Mesodermal cell (in vitro differentiated cells): ENCODE results near the gene P2RY8.
"Not testable (repeated sequence)": the region's sequence is repeated elsewhere in the genome, so short reads cannot be mapped to it uniquely, and the experiment has no call there.

Experiments used
- H3K27ac ChIP-seq: 2 replicates; pipeline ENCODE4 v1.7.0; 2013; ENCODE audit warnings: mild to moderate bottlenecking, low read depth, low read length, moderate library complexity; ENCODE audit not compliant: severe bottlenecking
- H3K36me3 ChIP-seq: 2 replicates; pipeline ENCODE4 v1.7.1; 2013; ENCODE audit warnings: mild to moderate bottlenecking, low read length, moderate library complexity; ENCODE audit not compliant: control insufficient read depth, insufficient read depth
- H3K4me1 ChIP-seq: one replicate; pipeline ENCODE4 v1.7.1; 2013; ENCODE audit warnings: mild to moderate bottlenecking, low read length; ENCODE audit not compliant: insufficient read depth, control insufficient read depth, poor library complexity, severe bottlenecking
- H3K4me3 ChIP-seq: 2 replicates; pipeline ENCODE4 v1.7.0; 2013; ENCODE audit warnings: low read length, control low read depth, mild to moderate bottlenecking; ENCODE audit not compliant: insufficient read depth, poor library complexity, severe bottlenecking; ENCODE audit errors: extremely low read depth
- H3K9me3 ChIP-seq: 2 replicates; pipeline ENCODE4 v1.7.1; 2013; ENCODE audit warnings: mild to moderate bottlenecking, low read length, moderate library complexity; ENCODE audit not compliant: control insufficient read depth
- WGBS, 2 experiments: methylation state at CpG; one replicate each; pipeline ENCODE4 v1.1.5; 2013; ENCODE audit warnings: missing lambda C conversion rate in 2 of 2; ENCODE audit not compliant: insufficient coverage in 2 of 2; 5-methylcytosine and 5-hydroxymethylcytosine counted together

The P2RY8 gene

GRCh38 chrX:1528186-1528883 lies 8.7 kb downstream of the P2RY8 start:
- H3K4me1 ChIP-seq = no peaks in the 10 kb centered on the region
- H3K36me3 ChIP-seq = no peaks in the 10 kb centered on the region
- 53 to 70% methylated on average over 4 to 7 of the region's 9 CpGs for WGBS, 2 experiments
- H3K27ac ChIP-seq = no peak overlapping the region
- H3K9me3 ChIP-seq = peaks cover 7% of the 10 kb centered on the region
- no peak overlapping the region for H3K4me3 ChIP-seq

GRCh38 chrX:1527457-1527856 lies 9.5 kb downstream of the P2RY8 start:
- H3K36me3 ChIP-seq = no peaks in the 10 kb centered on the region
- no peak overlapping the region for H3K4me3 ChIP-seq
- peaks cover 7% of the 10 kb centered on the region for H3K9me3 ChIP-seq
- no peak overlapping the region for H3K27ac ChIP-seq
- no peaks in the 10 kb centered on the region for H3K4me1 ChIP-seq
- WGBS, 2 experiments = 75% methylated on average over 1 of the region's 1 CpG

GRCh38 chrX:1526565-1526964 lies 10.4 kb downstream of the P2RY8 start:
- Histone ChIP-seq H3K4me1 (no peaks in the 10 kb centered on the region), H3K36me3 (no peaks in the 10 kb centered on the region), H3K27ac (no peak overlapping the region), H3K9me3 (peaks cover 7% of the 10 kb centered on the region), H3K4me3 (no peak overlapping the region)
- WGBS, 2 experiments = 84 to 89% methylated on average over 4 of the region's 4 CpGs

GRCh38 chrX:1525583-1526355 lies 11.2 kb downstream of the P2RY8 start:
- no peak overlapping the region for H3K4me3 ChIP-seq
- no peaks in the 10 kb centered on the region for H3K36me3 ChIP-seq
- no peak overlapping the region for H3K27ac ChIP-seq
- 81 to 83% methylated on average over 6 of the region's 6 CpGs for WGBS, 2 experiments
- H3K9me3 ChIP-seq = peaks cover 7% of the 10 kb centered on the region
- H3K4me1 ChIP-seq = no peaks in the 10 kb centered on the region

GRCh38 chrX:1524874-1525582 lies 12.0 kb downstream of the P2RY8 start:
- Histone ChIP-seq H3K4me1 (no peaks in the 10 kb centered on the region), H3K27ac (no peak overlapping the region), H3K9me3 (peaks cover 15% of the 10 kb centered on the region), H3K36me3 (no peaks in the 10 kb centered on the region), H3K4me3 (no peak overlapping the region)
- WGBS, 2 experiments = 70 to 75% methylated on average over 4 of the region's 4 CpGs

- not testable (repeated sequence) for H3K27ac ChIP-seq, H3K36me3 ChIP-seq, H3K4me1 ChIP-seq, H3K4me3 ChIP-seq
- H3K9me3 ChIP-seq = peaks cover 15% of the 10 kb centered on the region
- 94 to 100% methylated on average over 1 to 2 of the region's 4 CpGs for WGBS, 2 experiments
These were observed 14.1 kb downstream of the P2RY8 start for GRCh38 chrX:1522905-1523304.

- H3K4me3 ChIP-seq = no peak overlapping the region
These were observed 15.5 kb downstream of the P2RY8 start for GRCh38 chrX:1521459-1521956.

GRCh38 chrX:1520350-1520749 lies 16.6 kb downstream of the P2RY8 start:
- 54 to 67% methylated on average over 2 of the region's 2 CpGs for WGBS, 2 experiments
- no peak overlapping the region for H3K4me3 ChIP-seq
- H3K27ac ChIP-seq = no peak overlapping the region
- H3K36me3 ChIP-seq = no peaks in the 10 kb centered on the region
- H3K4me1 ChIP-seq = no peaks in the 10 kb centered on the region
- peaks cover 8% of the 10 kb centered on the region for H3K9me3 ChIP-seq

More at GRCh38 chrX:1521459-1521956, 15.5 kb downstream of the P2RY8 start:
- H3K4me1 ChIP-seq = no peaks in the 10 kb centered on the region
- H3K27ac ChIP-seq = no peak overlapping the region
- WGBS, 2 experiments = 36 to 44% methylated on average over 4 to 5 of the region's 13 CpGs
- peaks cover 15% of the 10 kb centered on the region for H3K9me3 ChIP-seq
- H3K36me3 ChIP-seq = no peaks in the 10 kb centered on the region

GRCh38 chrX:1519022-1519497 lies 17.9 kb downstream of the P2RY8 start:
- H3K4me1 ChIP-seq = no peaks in the 10 kb centered on the region
- no peaks in the 10 kb centered on the region for H3K36me3 ChIP-seq
- peaks cover 8% of the 10 kb centered on the region for H3K9me3 ChIP-seq
- no peak overlapping the region for H3K27ac ChIP-seq
- 91 to 98% methylated on average over 2 of the region's 2 CpGs for WGBS, 2 experiments
- H3K4me3 ChIP-seq = no peak overlapping the region

GRCh38 chrX:1518512-1518911 lies 18.5 kb downstream of the P2RY8 start:
- Histone ChIP-seq H3K9me3 (peaks cover 8% of the 10 kb centered on the region), H3K36me3 (no peaks in the 10 kb centered on the region), H3K27ac (no peak overlapping the region), H3K4me1 (no peaks in the 10 kb centered on the region), H3K4me3 (no peak overlapping the region)
- 69 to 80% methylated on average over 1 of the region's 1 CpG for WGBS, 2 experiments
